ENCODE measurements around the gene PTPN11. TPM values are rescaled to one million over a fixed set of nuclear protein-coding genes. Genes with fewer than 3 reads are reported as not detected.

PTPN11 gene
- total RNA-seq, 4 donors from 2014 or later: 131 to 178 (median 141) TPM

DNA sequence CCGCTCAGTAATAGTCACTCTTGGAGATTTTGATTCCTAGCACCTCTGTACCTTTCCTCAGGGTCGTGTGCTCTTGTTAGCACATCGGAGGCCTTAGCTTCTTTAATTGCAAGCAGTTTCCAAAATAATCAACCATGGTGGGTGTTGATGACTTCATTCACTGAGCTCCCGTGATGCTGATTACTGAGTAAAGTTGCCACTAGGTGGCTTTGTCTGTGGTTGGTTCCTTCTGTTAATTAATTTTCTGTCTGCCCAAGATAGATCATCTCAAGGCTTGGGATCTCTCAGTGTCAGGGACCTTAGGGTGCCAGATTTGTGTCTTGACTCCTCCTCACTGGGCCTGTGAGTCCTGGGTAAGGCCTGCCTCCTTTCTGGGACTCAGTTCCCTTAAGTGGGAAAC, 54.3 kb downstream of the PTPN11 start:
- Histone ChIP-seq H3K27me3 (no peaks in the 10 kb centered on the region), H3K9me3 (no peaks in the 10 kb centered on the region), H3K27ac (no peak overlapping the region), H3K4me1 (no peaks in the 10 kb centered on the region), H3K36me3 (peaks cover 2 to 67% of the 10 kb centered on the region in 2 donors), H3K4me3 (no peak overlapping the region)
- TF ChIP-seq POLR2AphosphoS5 (IDR thresholded peaks at IDR 0.05) (no peak), POLR2A (IDR thresholded peaks at IDR 0.05) (no peak), EP300 (IDR thresholded peaks at IDR 0.05) (no peak)
- TF ChIP-seq, protein P1, sequence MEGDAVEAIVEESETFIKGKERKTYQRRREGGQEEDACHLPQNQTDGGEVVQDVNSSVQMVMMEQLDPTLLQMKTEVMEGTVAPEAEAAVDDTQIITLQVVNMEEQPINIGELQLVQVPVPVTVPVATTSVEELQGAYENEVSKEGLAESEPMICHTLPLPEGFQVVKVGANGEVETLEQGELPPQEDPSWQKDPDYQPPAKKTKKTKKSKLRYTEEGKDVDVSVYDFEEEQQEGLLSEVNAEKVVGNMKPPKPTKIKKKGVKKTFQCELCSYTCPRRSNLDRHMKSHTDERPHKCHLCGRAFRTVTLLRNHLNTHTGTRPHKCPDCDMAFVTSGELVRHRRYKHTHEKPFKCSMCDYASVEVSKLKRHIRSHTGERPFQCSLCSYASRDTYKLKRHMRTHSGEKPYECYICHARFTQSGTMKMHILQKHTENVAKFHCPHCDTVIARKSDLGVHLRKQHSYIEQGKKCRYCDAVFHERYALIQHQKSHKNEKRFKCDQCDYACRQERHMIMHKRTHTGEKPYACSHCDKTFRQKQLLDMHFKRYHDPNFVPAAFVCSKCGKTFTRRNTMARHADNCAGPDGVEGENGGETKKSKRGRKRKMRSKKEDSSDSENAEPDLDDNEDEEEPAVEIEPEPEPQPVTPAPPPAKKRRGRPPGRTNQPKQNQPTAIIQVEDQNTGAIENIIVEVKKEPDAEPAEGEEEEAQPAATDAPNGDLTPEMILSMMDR (IDR thresholded peaks at IDR 0.05): no peak
- ATAC-seq: no peak
- 83 to 87% methylated on average over 3 to 4 of the region's 4 CpGs for WGBS, 2 donors (ENCODE audit: low coverage in 1 of 2)

DNA sequence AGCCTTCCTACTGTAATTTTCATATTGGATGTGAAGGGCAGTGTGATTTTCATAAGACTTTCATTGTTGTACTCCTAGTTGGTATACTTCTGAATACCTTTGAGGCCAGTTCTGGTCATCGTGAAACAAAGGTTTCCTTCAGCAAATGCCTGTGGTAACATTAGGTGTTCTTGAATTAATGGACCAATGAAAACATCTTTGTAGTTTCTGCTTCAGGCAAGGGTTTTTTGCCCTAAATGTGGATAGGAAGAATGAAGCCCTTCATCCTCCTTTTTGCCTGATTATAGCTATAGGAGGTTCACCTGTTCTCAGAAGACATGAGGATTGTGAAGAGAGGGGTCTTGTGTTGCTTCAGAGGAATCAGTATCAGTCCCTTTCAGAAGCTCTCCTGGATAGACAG, 60.7 kb downstream of the PTPN11 start:
- no peak for ATAC-seq
- Histone ChIP-seq H3K36me3 (peaks cover 2 to 100% of the 10 kb centered on the region in 2 donors), H3K4me1 (no peaks in the 10 kb centered on the region), H3K27me3 (no peaks in the 10 kb centered on the region), H3K4me3 (no peak overlapping the region), H3K9me3 (no peaks in the 10 kb centered on the region), H3K27ac (no peak overlapping the region)
- TF ChIP-seq EP300 (IDR thresholded peaks at IDR 0.05) (no peak), POLR2AphosphoS5 (IDR thresholded peaks at IDR 0.05) (no peak), POLR2A (IDR thresholded peaks at IDR 0.05) (no peak)
- TF ChIP-seq, protein P1 (IDR thresholded peaks at IDR 0.05): no peak
- WGBS, 2 donors (ENCODE audit: low coverage in 1 of 2): 100% methylated on average over 1 of the region's 1 CpG

DNA sequence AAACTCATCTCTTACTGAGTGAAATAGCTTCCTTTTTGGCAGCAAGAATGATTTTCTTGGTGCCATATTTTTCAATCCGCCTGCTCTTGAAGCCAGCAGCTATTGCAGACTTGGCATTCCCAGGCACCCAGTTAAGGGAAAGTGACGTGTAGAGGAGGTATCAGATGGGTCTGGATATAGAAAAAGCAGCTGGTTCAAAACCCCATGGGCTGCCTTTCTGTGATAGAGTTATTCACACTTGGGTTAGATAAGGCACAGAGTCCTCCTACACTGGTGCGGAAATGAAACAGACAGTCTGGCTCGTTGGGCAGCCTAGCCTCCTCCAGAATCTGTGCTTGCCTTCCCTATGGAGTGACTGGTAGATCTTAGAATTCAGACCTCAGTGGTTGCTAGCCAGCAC, 62.2 kb downstream of the PTPN11 start:
- TF ChIP-seq, protein P1 (IDR thresholded peaks at IDR 0.05): no peak
- TF ChIP-seq POLR2A (IDR thresholded peaks at IDR 0.05): no peak
- Histone ChIP-seq H3K9me3 (no peaks in the 10 kb centered on the region), H3K27ac (no peak overlapping the region), H3K36me3 (peaks cover 2 to 89% of the 10 kb centered on the region in 2 donors), H3K4me1 (no peaks in the 10 kb centered on the region), H3K4me3 (no peak overlapping the region), H3K27me3 (no peaks in the 10 kb centered on the region)
- 87 to 100% methylated on average over 1 to 4 of the region's 4 CpGs for WGBS, 2 donors (ENCODE audit: low coverage in 1 of 2)
- no peak for ATAC-seq

DNA sequence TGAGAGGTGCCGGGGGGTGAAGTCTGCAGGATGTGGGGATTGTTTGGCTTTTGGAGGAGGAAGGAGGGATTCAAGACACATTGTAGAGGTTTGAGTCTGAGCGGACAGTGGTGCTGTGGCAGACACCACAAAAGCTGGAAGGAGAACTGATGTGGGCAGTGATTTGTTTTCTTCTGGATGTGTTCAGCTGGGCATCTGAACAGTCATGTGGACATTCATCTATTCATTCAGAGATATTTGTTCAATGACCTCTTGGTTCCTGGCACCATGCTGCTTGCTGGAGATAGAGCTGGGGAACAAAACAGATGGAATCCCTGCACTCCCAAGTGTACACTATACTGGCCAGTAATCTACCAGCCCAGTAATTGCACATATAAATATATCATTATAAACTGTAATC, 64.0 kb downstream of the PTPN11 start:
- TF ChIP-seq POLR2AphosphoS5 (IDR thresholded peaks at IDR 0.05): no peak
- TF ChIP-seq, protein P1 (IDR thresholded peaks at IDR 0.05): no peak
- H3K4me1 ChIP-seq: peaks cover 0 to under 1% (median 0%) of the 10 kb centered on the region in 3 donors
- H3K36me3 ChIP-seq: peaks cover under 1 to 87% of the 10 kb centered on the region in 2 donors
- ATAC-seq: no peak
- 89 to 100% methylated on average over 1 to 2 of the region's 2 CpGs for WGBS, 2 donors (ENCODE audit: low coverage in 1 of 2)
- no peak overlapping the region for H3K4me3 ChIP-seq
- H3K9me3 ChIP-seq: no peaks in the 10 kb centered on the region
- H3K27ac ChIP-seq: no peak overlapping the region
- no peaks in the 10 kb centered on the region for H3K27me3 ChIP-seq

DNA sequence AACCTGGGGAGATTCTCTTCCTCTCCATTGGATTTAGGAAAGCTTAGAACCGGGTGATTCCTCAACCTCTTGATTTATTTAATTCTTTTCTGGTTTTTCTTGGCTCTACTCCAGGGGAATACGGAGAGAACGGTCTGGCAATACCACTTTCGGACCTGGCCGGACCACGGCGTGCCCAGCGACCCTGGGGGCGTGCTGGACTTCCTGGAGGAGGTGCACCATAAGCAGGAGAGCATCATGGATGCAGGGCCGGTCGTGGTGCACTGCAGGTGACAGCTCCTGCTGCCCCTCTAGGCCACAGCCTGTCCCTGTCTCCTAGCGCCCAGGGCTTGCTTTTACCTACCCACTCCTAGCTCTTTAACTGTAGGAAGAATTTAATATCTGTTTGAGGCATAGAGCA, 67.6 kb downstream of the PTPN11 start:
- TF ChIP-seq POLR2A (IDR thresholded peaks at IDR 0.05) (no peak), POLR2AphosphoS5 (IDR thresholded peaks at IDR 0.05) (no peak), EP300 (IDR thresholded peaks at IDR 0.05) (no peak)
- TF ChIP-seq, protein P1 (IDR thresholded peaks at IDR 0.05): no peak
- Histone ChIP-seq H3K4me3 (no peak overlapping the region), H3K4me1 (peaks cover 0 to 16% (median 0%) of the 10 kb centered on the region in 3 donors), H3K9me3 (no peaks in the 10 kb centered on the region), H3K36me3 (peaks cover 0 to 87% of the 10 kb centered on the region in 2 donors), H3K27ac (no peak overlapping the region), H3K27me3 (no peaks in the 10 kb centered on the region)
- no peak for ATAC-seq
- 80 to 81% methylated on average over 2 to 12 of the region's 12 CpGs for WGBS, 2 donors (ENCODE audit: low coverage in 1 of 2)

Measured in gastroesophageal sphincter (tissue), 4 donors.